Measurements from ENCODE around the gene CANX.

Gene CANX

DNA sequence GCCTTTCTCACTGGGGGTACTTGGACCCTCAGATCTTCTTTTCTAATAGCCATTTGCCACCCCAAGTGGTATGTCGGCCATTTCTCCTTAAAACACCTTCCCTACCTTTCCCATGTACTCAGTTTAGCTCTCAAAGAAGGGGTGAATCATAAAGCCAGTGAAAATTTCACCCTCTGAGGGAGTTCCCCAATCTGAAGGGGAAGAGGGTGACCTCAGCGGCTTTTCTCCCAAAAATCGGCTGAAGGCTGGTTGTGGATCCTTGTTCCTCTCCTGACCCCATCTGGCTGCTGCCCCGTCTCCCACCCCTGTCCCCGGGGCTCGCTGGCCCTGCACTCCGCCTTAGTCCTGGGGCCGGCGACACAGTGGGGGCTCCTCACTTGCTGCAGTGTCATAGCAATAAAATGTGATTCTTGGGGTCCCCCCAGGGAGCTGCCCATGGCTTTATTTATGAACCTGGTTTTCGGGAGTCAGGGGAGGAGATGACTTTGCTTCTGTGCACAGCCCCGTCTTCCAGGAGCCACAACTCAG is 77.7 kb downstream of the CANX start:
- Histone ChIP-seq H3K4me3 (ENCODE audit: low read length) (no peak overlapping the region), H3K4me1 (ENCODE audit: control insufficient read depth, insufficient read depth, low read length) (no peaks in the 10 kb centered on the region), H3K36me3 (ENCODE audit: control insufficient read depth, insufficient read depth, low read length) (peaks cover 23% of the 10 kb centered on the region), H3K9me3 (ENCODE audit: control insufficient read depth, insufficient read depth, low read length) (no peaks in the 10 kb centered on the region), H3K27ac (ENCODE audit: low read length) (no peak overlapping the region), H3K27me3 (ENCODE audit: control insufficient read depth, insufficient read depth, low read length) (no peaks in the 10 kb centered on the region)
- no CpG with 5 or more reads among the region's 11 CpGs for WGBS (ENCODE audit: insufficient coverage, insufficient read length)
- no peak for DNase-seq (ENCODE audit: low read depth, low spot score)

DNA sequence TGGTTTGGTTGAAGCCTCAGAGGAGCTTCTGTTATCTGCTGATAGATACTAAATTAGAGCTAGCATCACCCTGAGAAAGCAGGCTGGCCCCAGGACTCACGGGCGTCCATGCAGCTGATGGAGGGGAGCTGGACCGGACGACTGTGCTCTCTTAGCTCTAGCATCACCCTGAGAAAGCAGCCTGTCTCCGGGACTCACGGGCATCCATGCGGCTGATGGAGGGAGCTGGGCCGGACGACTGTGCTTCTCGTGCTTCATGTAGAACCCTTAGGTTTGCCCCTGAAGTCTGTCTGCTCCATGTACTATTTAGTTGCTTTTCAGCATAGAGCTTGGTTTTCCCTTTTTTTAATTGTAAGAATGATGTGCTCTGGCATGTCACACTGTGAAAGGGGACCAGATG is 78.7 kb downstream of the CANX start:
- H3K27me3 ChIP-seq (ENCODE audit: control insufficient read depth, insufficient read depth, low read length): no peaks in the 10 kb centered on the region
- no CpG with 5 or more reads among the region's 10 CpGs for WGBS (ENCODE audit: insufficient coverage, insufficient read length)
- H3K4me1 ChIP-seq (ENCODE audit: control insufficient read depth, insufficient read depth, low read length): no peaks in the 10 kb centered on the region
- H3K36me3 ChIP-seq (ENCODE audit: control insufficient read depth, insufficient read depth, low read length): peaks cover 19% of the 10 kb centered on the region
- no peak overlapping the region for H3K4me3 ChIP-seq (ENCODE audit: low read length)
- no peak for DNase-seq (ENCODE audit: low read depth, low spot score)
- H3K9me3 ChIP-seq (ENCODE audit: control insufficient read depth, insufficient read depth, low read length): no peaks in the 10 kb centered on the region
- no peak overlapping the region for H3K27ac ChIP-seq (ENCODE audit: low read length)

DNA sequence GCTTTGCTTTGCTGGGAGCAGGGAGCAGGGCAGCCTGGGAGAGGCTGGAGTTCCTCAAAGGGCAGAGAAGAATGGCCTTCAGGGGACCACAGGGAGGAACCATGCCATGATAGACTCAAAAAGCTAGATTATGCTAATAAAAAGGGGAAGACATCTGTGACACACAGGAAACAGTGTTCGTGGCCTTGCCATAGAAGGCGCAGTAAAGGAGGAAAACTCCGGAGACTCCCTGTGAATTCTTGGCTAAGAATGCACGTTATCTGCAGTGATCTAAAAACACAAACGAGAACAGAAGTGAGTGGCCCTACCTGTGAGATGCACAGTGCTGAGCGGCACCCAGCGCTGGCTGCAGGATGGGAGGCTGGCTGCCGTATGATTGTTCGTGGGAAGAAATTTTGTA is 79.1 kb downstream of the CANX start:
- no peak for DNase-seq (ENCODE audit: low read depth, low spot score)
- no CpG with 5 or more reads among the region's 9 CpGs for WGBS (ENCODE audit: insufficient coverage, insufficient read length)
- Histone ChIP-seq H3K27me3 (ENCODE audit: control insufficient read depth, insufficient read depth, low read length) (no peaks in the 10 kb centered on the region), H3K27ac (ENCODE audit: low read length) (no peak overlapping the region), H3K36me3 (ENCODE audit: control insufficient read depth, insufficient read depth, low read length) (peaks cover 16% of the 10 kb centered on the region), H3K9me3 (ENCODE audit: control insufficient read depth, insufficient read depth, low read length) (no peaks in the 10 kb centered on the region), H3K4me3 (ENCODE audit: low read length) (no peak overlapping the region), H3K4me1 (ENCODE audit: control insufficient read depth, insufficient read depth, low read length) (no peaks in the 10 kb centered on the region)

DNA sequence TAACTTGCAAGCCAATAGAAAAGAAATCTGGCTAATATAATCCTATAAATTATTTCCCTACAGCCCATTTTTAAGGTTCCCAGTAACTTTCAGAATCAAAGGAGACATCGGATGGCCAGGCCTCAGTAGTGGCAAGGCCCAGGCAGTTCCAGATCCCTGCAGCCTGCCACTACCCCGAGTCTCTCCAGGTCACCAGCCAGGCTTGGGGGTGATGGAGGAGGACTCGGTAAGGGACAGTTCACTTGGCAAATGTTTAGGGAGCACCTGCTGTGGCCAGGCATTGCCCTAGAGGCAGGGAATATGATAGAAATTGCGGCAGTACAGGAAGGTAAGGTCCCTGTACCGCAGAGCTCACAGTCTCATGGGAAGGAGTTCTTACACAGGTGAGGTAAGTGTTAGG is 79.8 kb downstream of the CANX start:
- Histone ChIP-seq H3K4me1 (ENCODE audit: control insufficient read depth, insufficient read depth, low read length) (no peaks in the 10 kb centered on the region), H3K36me3 (ENCODE audit: control insufficient read depth, insufficient read depth, low read length) (peaks cover 14% of the 10 kb centered on the region), H3K9me3 (ENCODE audit: control insufficient read depth, insufficient read depth, low read length) (no peaks in the 10 kb centered on the region), H3K27me3 (ENCODE audit: control insufficient read depth, insufficient read depth, low read length) (no peaks in the 10 kb centered on the region), H3K4me3 (ENCODE audit: low read length) (no peak overlapping the region), H3K27ac (ENCODE audit: low read length) (no peak overlapping the region)
- no peak for DNase-seq (ENCODE audit: low read depth, low spot score)
- WGBS (ENCODE audit: insufficient coverage, insufficient read length): no CpG with 5 or more reads among the region's 5 CpGs

DNA sequence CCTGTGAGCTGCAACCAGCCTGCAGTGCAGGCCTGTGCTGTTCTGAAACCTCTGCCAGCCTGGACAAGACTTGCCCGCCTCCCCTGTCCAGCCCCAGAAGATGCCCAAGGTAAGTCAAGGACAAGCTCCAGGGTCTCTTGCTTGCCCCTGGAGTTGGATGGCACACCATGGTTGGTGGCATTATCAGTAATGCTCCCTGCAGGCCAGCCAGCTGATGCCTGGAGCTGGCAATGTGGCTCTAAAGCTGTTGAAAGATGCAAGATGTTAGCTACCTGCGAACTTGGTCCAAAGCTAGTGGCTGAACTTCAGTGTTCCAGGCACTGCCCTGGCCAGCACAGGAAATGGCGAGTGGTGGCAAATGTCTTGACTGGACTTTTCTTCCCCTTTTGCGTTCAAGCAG is 81.1 kb downstream of the CANX start:
- no peak overlapping the region for H3K4me3 ChIP-seq (ENCODE audit: low read length)
- no CpG with 5 or more reads among the region's 4 CpGs for WGBS (ENCODE audit: insufficient coverage, insufficient read length)
- H3K36me3 ChIP-seq (ENCODE audit: control insufficient read depth, insufficient read depth, low read length): peaks cover 7% of the 10 kb centered on the region

DNA sequence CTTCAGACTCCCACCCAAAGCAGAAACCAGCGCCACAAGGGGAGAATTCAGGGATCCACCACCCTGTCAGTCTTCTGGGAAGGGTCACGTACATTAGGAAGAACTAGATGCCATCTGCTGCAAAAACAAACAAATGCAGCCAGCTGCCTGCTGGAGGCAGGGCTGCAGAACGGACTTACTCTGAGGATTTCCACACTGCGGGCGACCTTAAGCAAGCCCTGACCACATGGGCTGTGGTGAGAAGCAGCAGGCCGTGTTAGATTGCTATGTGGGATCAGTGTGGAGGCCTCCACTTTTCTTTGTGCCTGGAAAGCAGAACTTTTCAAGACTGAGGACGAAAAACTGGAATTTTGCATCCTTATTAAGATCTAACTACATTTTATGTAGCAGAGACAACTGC is 81.6 kb downstream of the CANX start:
- no peak for DNase-seq (ENCODE audit: low read depth, low spot score)
- H3K4me1 ChIP-seq (ENCODE audit: control insufficient read depth, insufficient read depth, low read length): no peaks in the 10 kb centered on the region
- WGBS (ENCODE audit: insufficient coverage, insufficient read length): no CpG with 5 or more reads among the region's 7 CpGs

More for the DNA sequence above, 81.1 kb downstream of the CANX start:
- Histone ChIP-seq H3K4me1 (ENCODE audit: control insufficient read depth, insufficient read depth, low read length) (no peaks in the 10 kb centered on the region), H3K27me3 (ENCODE audit: control insufficient read depth, insufficient read depth, low read length) (no peaks in the 10 kb centered on the region), H3K9me3 (ENCODE audit: control insufficient read depth, insufficient read depth, low read length) (no peaks in the 10 kb centered on the region), H3K27ac (ENCODE audit: low read length) (no peak overlapping the region)
- DNase-seq (ENCODE audit: low read depth, low spot score): no peak

More for the DNA sequence above, 81.6 kb downstream of the CANX start:
- H3K27ac ChIP-seq (ENCODE audit: low read length): no peak overlapping the region
- H3K36me3 ChIP-seq (ENCODE audit: control insufficient read depth, insufficient read depth, low read length): peaks cover 7% of the 10 kb centered on the region; the same call in 1 of the 2 replicates
- no peaks in the 10 kb centered on the region for H3K27me3 ChIP-seq (ENCODE audit: control insufficient read depth, insufficient read depth, low read length)
- H3K9me3 ChIP-seq (ENCODE audit: control insufficient read depth, insufficient read depth, low read length): no peaks in the 10 kb centered on the region
- H3K4me3 ChIP-seq (ENCODE audit: low read length): no peak overlapping the region

All from iPS DF 6.9 (cell line).